Ascending aorta (tissue), 2 donors: Measurements from ENCODE around the gene GNG5. TPM values are rescaled to one million over a fixed set of nuclear protein-coding genes. Genes with fewer than 3 reads are reported as not detected.

Experiments used
- DNase-seq, 2 donors: peaks; one replicate each; pipeline ENCODE4 v3.0.0-alpha.2; 2019; ENCODE audit warnings: low spot score in 2 of 2
- H3K27ac ChIP-seq, 2 donors: fragments of 200-600 bp; sonication (generic); one replicate each; pipeline ENCODE4 v1.5.1; 2016 to 2017; ENCODE audit warnings: mild to moderate bottlenecking in 1 of 2
- H3K27me3 ChIP-seq: fragments of 200-600 bp; sonication (generic); one replicate; pipeline ENCODE4 v1.5.1; 2017
- H3K36me3 ChIP-seq, 2 donors: fragments of 200-600 bp; sonication (generic); one replicate each; pipeline ENCODE4 v1.5.1; 2016
- H3K4me1 ChIP-seq, 2 donors: fragments of 200-600 bp; sonication (generic); one replicate each; pipeline ENCODE4 v1.5.1; 2016 to 2017; ENCODE audit warnings: mild to moderate bottlenecking in 1 of 2
- H3K4me3 ChIP-seq, 2 donors: fragments of 200-600 bp; sonication (generic); one replicate each; pipeline ENCODE4 v1.5.1; 2016 to 2017; ENCODE audit warnings: mild to moderate bottlenecking in 1 of 2
- H3K9me3 ChIP-seq, 2 donors: fragments of 200-600 bp; sonication (generic); one replicate each; pipeline ENCODE4 v1.5.1; 2016
- CTCF ChIP-seq, 3 experiments: fragments of 200-600 bp in 2 of 3; fragments of 450-650 bp in 1 of 3; sonication (generic) in 2 of 3; IDR thresholded peaks; one replicate each; pipeline ENCODE4 v1.5.1; 2016 to 2019; ENCODE audit warnings: antibody characterized with exemption in 3 of 3, mild to moderate bottlenecking in 1 of 3, moderate library complexity in 1 of 3
- intact Hi-C: fragments of 100-400 bp; cut with DNase I; formaldehyde crosslinking; loops from one replicate; pipeline ENCODE4 v1.15.1; 2023
- total RNA-seq: library from RNA; depleted of rRNA; stranded (reverse); fragments of >200 nt; gene quantifications from one replicate; pipeline ENCODE4 v1.1.0, GENCODE V29; 2016

Gene GNG5
- total RNA-seq, 1 donor from 2014 or later = 119 TPM

GRCh38 chr1:84538599-84538998 lies 32.2 kb upstream of the GNG5 start:
- no peak for TF ChIP-seq CTCF (IDR thresholded peaks at IDR 0.05)
- no peaks in the 10 kb centered on the region for H3K27me3 ChIP-seq
- intact Hi-C loops = no loop called here

DNA sequence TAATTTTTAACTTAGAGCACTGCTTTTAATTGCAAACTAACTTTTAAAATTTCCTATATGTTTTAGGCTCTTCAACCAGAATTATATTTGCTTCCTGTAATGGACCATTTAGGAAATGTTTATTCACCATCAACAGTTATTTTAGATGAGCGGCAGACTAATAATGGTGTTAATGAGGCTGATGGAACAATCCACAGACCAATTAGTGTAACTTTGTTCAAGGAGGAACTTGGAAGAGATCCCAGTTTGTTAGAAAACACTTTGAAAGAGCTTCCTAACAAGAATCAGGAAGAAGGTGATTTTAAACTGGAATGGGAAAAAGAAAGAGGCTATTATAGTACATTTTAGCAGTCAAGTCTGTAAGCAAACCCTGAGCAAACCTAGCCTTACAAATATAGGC lies 19.4 kb upstream of the GNG5 start:
- intact Hi-C loops = no loop called here
- no peak for TF ChIP-seq CTCF (IDR thresholded peaks at IDR 0.05)
- Histone ChIP-seq H3K27ac (no peak overlapping the region), H3K4me3 (no peak overlapping the region), H3K36me3 (no peaks in the 10 kb centered on the region), H3K9me3 (no peaks in the 10 kb centered on the region), H3K4me1 (no peaks in the 10 kb centered on the region), H3K27me3 (no peaks in the 10 kb centered on the region)
- no peak for DNase-seq

More at GRCh38 chr1:84538599-84538998, 32.2 kb upstream of the GNG5 start:
- Histone ChIP-seq H3K4me1 (no peaks in the 10 kb centered on the region), H3K4me3 (no peak overlapping the region), H3K36me3 (peaks cover 0 to 19% of the 10 kb centered on the region in 2 donors), H3K27ac (no peak overlapping the region), H3K9me3 (no peaks in the 10 kb centered on the region)
- no peak for DNase-seq

DNA sequence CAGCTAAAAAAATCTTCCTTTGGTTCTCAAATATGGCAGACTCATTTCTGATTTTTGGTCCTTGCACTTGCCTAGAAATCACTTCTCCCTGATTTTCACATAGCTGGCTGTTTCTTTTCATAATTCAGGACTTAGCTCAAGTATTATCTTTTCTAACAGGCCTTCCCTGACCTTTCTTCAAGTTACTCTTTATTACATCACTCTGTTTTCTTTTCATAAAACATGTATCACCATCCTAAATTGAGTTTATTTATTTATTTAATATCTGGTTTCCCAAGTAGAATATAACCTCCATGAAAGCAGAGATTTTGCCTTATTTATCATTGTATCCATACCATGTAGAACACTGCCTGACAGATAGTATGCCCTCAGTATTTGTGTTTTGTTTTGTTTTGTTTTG lies 18.2 kb upstream of the GNG5 start:
- intact Hi-C loops = no loop called here
- Histone ChIP-seq H3K4me1 (no peaks in the 10 kb centered on the region), H3K4me3 (no peak overlapping the region), H3K36me3 (no peaks in the 10 kb centered on the region), H3K27me3 (no peaks in the 10 kb centered on the region), H3K9me3 (no peaks in the 10 kb centered on the region), H3K27ac (no peak overlapping the region)
- TF ChIP-seq CTCF (IDR thresholded peaks at IDR 0.05) = no peak
- no peak for DNase-seq

DNA sequence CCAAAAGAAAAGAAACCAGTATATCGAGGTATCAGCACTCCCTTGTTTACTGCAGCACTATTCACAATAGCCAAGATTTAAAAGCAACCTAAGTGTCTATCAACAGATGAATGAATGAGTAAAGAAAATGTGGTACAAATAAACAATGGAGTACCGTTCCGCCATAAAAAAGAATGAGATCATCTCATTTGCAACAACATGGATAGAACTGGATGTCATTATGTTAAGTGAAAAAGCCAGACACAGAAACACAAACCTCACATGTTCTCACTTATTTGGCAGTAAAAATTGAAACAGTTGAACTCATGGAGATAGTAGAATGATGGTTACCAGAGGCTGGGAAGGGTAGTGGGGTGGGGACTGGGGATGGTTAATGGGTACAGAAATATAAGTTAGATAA lies 4.3 kb upstream of the GNG5 start:
- TF ChIP-seq CTCF (IDR thresholded peaks at IDR 0.05) = no peak
- Histone ChIP-seq H3K27ac (no peak overlapping the region), H3K27me3 (no peaks in the 10 kb centered on the region), H3K4me1 (no peaks in the 10 kb centered on the region), H3K4me3 (no peak overlapping the region), H3K36me3 (no peaks in the 10 kb centered on the region), H3K9me3 (peaks cover 0 to 12% of the 10 kb centered on the region in 2 donors)
- DNase-seq = no peak
- intact Hi-C loops = no loop called here

- Histone ChIP-seq H3K9me3 (peaks cover 0 to 12% of the 10 kb centered on the region in 2 donors), H3K36me3 (no peaks in the 10 kb centered on the region), H3K4me1 (no peaks in the 10 kb centered on the region), H3K27me3 (no peaks in the 10 kb centered on the region), H3K4me3 (no peak overlapping the region), H3K27ac (no peak overlapping the region)
- no peak for TF ChIP-seq CTCF (IDR thresholded peaks at IDR 0.05)
- no peak for DNase-seq
- intact Hi-C loops = no loop called here
Observed at GRCh38 chr1:84510165-84510564, 3.8 kb upstream of the GNG5 start.

- DNase-seq = no peak
- no peaks in the 10 kb centered on the region for H3K27me3 ChIP-seq
- no peaks in the 10 kb centered on the region for H3K36me3 ChIP-seq
- TF ChIP-seq CTCF (IDR thresholded peaks at IDR 0.05) = no peak
- H3K4me3 ChIP-seq = no peak overlapping the region
- intact Hi-C loops = loop anchor here (5.0 to 10.0 kb wide), 3 partner anchors 212 to 1068 kb away; partner anchors contain the start of gene BCL10
- H3K27ac ChIP-seq = no peak overlapping the region
- H3K4me1 ChIP-seq = peaks cover 0 to 3% of the 10 kb centered on the region in 2 donors
- peaks cover 0 to 12% of the 10 kb centered on the region in 2 donors for H3K9me3 ChIP-seq
Observed at GRCh38 chr1:84509029-84509428, 2.6 kb upstream of the GNG5 start.
